Lower lobe of right lung (tissue), 2 donors: Measurements from ENCODE around the gene WSCD2. TPM values are rescaled to one million over a fixed set of nuclear protein-coding genes. Genes with fewer than 3 reads are reported as not detected.

ENCODE experiments used
- ATAC-seq, 2 donors: fragments of 200-7000 bp; cut with Tn5 transposase; one replicate each; pipeline ENCODE4 v1.9.1; 2020 to 2022; ENCODE audit warnings: mild to moderate bottlenecking in 2 of 2, moderate library complexity in 2 of 2
- DNase-seq: peaks from one replicate; pipeline ENCODE4 v3.0.0-alpha.2; 2020
- H3K27ac ChIP-seq: fragments of 200-600 bp; one replicate; pipeline ENCODE4 v1.8.0; 2022
- H3K27me3 ChIP-seq: fragments of 200-600 bp; one replicate; pipeline ENCODE4 v1.8.0; 2022; ENCODE audit warnings: low read depth
- H3K36me3 ChIP-seq: fragments of 200-600 bp; one replicate; pipeline ENCODE4 v1.8.0; 2022; ENCODE audit warnings: mild to moderate bottlenecking
- H3K4me1 ChIP-seq: fragments of 200-600 bp; one replicate; pipeline ENCODE4 v1.8.0; 2022
- H3K4me3 ChIP-seq: fragments of 200-600 bp; one replicate; pipeline ENCODE4 v1.8.0; 2022; ENCODE audit warnings: mild to moderate bottlenecking
- H3K9me3 ChIP-seq: fragments of 200-600 bp; one replicate; pipeline ENCODE4 v1.8.0; 2022
- CTCF ChIP-seq: fragments of 200-600 bp; IDR thresholded peaks from one replicate; pipeline ENCODE4 v1.8.0; 2022; ENCODE audit warnings: antibody characterized with exemption, mild to moderate bottlenecking
- intact Hi-C: fragments of 100-400 bp; cut with DNase I; formaldehyde crosslinking; loops from one replicate; pipeline ENCODE4 v1.11.0; 2022
- total RNA-seq: library from RNA; stranded (reverse); fragmentation: NEBNext Ultra II Directional; extraction: Animal tissue kit (Norgen Biotek cat#: 25700); gene quantifications from one replicate; pipeline ENCODE4 v1.2.1, GENCODE V29; 2021
- donor health status: DM: no; HTN: yes; CAD: no; lungs with severe emphysema.

WSCD2 gene
- total RNA-seq, 1 donor from 2014 or later: 0.89 TPM

GRCh38 chr12:108090107-108090899 is 38.8 kb upstream of the WSCD2 start:
- H3K27ac ChIP-seq: no peak overlapping the region
- H3K27me3 ChIP-seq: peaks cover 22% of the 10 kb centered on the region
- no peak for TF ChIP-seq CTCF
- peaks cover 21% of the 10 kb centered on the region for H3K9me3 ChIP-seq
- ATAC-seq (no peak), DNase-seq (no peak)
- intact Hi-C loops: no loop called here
- H3K4me3 ChIP-seq: no peak overlapping the region
- no peaks in the 10 kb centered on the region for H3K4me1 ChIP-seq
- no peaks in the 10 kb centered on the region for H3K36me3 ChIP-seq

GRCh38 chr12:108090932-108091678 is 38.0 kb upstream of the WSCD2 start:
- Histone ChIP-seq H3K9me3 (peaks cover 21% of the 10 kb centered on the region), H3K4me1 (no peaks in the 10 kb centered on the region), H3K4me3 (no peak overlapping the region), H3K36me3 (no peaks in the 10 kb centered on the region), H3K27me3 (peaks cover 22% of the 10 kb centered on the region), H3K27ac (no peak overlapping the region)
- intact Hi-C loops: no loop called here
- no peak for TF ChIP-seq CTCF
- DNase-seq (no peak), ATAC-seq (no peak)

- Histone ChIP-seq H3K9me3 (peaks cover 20% of the 10 kb centered on the region), H3K4me1 (no peaks in the 10 kb centered on the region), H3K27me3 (peaks cover 22% of the 10 kb centered on the region), H3K4me3 (no peak overlapping the region), H3K36me3 (no peaks in the 10 kb centered on the region), H3K27ac (no peak overlapping the region)
- no peak for DNase-seq
- intact Hi-C loops: no loop called here
- ATAC-seq: no peak
- no peak for TF ChIP-seq CTCF
Observed at GRCh38 chr12:108091679-108092051, 37.4 kb upstream of the WSCD2 start.

GRCh38 chr12:108093209-108093608 is 35.9 kb upstream of the WSCD2 start:
- no peaks in the 10 kb centered on the region for H3K36me3 ChIP-seq
- peaks cover 5% of the 10 kb centered on the region for H3K9me3 ChIP-seq
- no peak overlapping the region for H3K27ac ChIP-seq
- no peak overlapping the region for H3K4me3 ChIP-seq
- no peaks in the 10 kb centered on the region for H3K4me1 ChIP-seq
- ATAC-seq (no peak), DNase-seq (no peak)
- TF ChIP-seq CTCF: no peak
- peaks cover 22% of the 10 kb centered on the region for H3K27me3 ChIP-seq
- intact Hi-C loops: no loop called here

GRCh38 chr12:108094056-108094649 is 34.9 kb upstream of the WSCD2 start:
- TF ChIP-seq CTCF: no peak
- no peaks in the 10 kb centered on the region for H3K36me3 ChIP-seq
- intact Hi-C loops: no loop called here
- no peak overlapping the region for H3K27ac ChIP-seq
- no peaks in the 10 kb centered on the region for H3K4me1 ChIP-seq
- H3K27me3 ChIP-seq: peaks cover 22% of the 10 kb centered on the region
- no peak overlapping the region for H3K4me3 ChIP-seq
- no peak for DNase-seq
- H3K9me3 ChIP-seq: no peaks in the 10 kb centered on the region
- no peak for ATAC-seq
